ENCODE measurements around the gene SYPL1.

GRCh38 chr7:106143711-106144337 lies 31.7 kb upstream of the SYPL1 start:
- TF ChIP-seq CTCF (IDR thresholded peaks at IDR 0.05; ENCODE audit: extremely low read depth in 1 of 2, insufficient read depth in 1 of 2, low read depth in 1 of 2, low read length in 2 of 2) (no peak), POLR2A (IDR thresholded peaks at IDR 0.05; ENCODE audit: low read depth, low read length) (no peak)

All from endothelial cell of umbilical vein (primary cell).